Stimulated activated memory B cell treated with anti-CD40 and anti-IgM and Interleukin-4, amounts not matched to agents 10 μg/mL and 1 μg/mL and 100 μg/mL, for 72 hours (primary cell): ENCODE measurements around the gene TBATA.
A peak's percentile ranks its signal among the peaks of the same experiment; 100 is the strongest.

ENCODE experiments used
- ATAC-seq: fragments of 150-1000 bp; cut with Tn5 transposase; 2 replicates; pipeline ENCODE4 v1.10.0; 2021
- H3K27ac Mint-ChIP-seq: one replicate; pipeline ENCODE4 v1.8.0; 2022; ENCODE audit warnings: mild to moderate bottlenecking, mixed read lengths
- H3K27me3 Mint-ChIP-seq: one replicate; pipeline ENCODE4 v1.8.0; 2022; ENCODE audit warnings: mixed read lengths
- H3K36me3 Mint-ChIP-seq: one replicate; pipeline ENCODE4 v1.8.0; 2022; ENCODE audit warnings: mixed read lengths
- H3K4me1 Mint-ChIP-seq: one replicate; pipeline ENCODE4 v1.8.0; 2022; ENCODE audit warnings: mixed read lengths
- H3K4me3 Mint-ChIP-seq: one replicate; pipeline ENCODE4 v1.8.0; 2022; ENCODE audit warnings: mild to moderate bottlenecking, moderate library complexity, mixed read lengths
- H3K9me3 Mint-ChIP-seq: one replicate; pipeline ENCODE4 v1.8.0; 2022; ENCODE audit warnings: mixed read lengths

Gene TBATA

GRCh38 chr10:70785190-70785589, at the start of gene TBATA:
Gene TBATA (minus strand): TSS chr10:70785377. CDS start chr10:70783379, 1,998 bp downstream.
- H3K36me3 Mint-ChIP-seq: no peaks in the 10 kb centered on the region
- ATAC-seq: no peak
- no peak within 1 kb of the TSS for H3K4me3 Mint-ChIP-seq
- no peak within 1 kb of the TSS for H3K27ac Mint-ChIP-seq
- H3K4me1 Mint-ChIP-seq: no peaks in the 10 kb centered on the region
- no peaks in the 10 kb centered on the region for H3K9me3 Mint-ChIP-seq
- H3K27me3 Mint-ChIP-seq: peaks cover 19% of the 10 kb centered on the region

GRCh38 chr10:70834441-70835151, 49.4 kb upstream of the TBATA start:
- Mint-ChIP-seq H3K27me3 (no peaks in the 10 kb centered on the region), H3K9me3 (no peaks in the 10 kb centered on the region), H3K27ac (no peak overlapping the region), H3K4me1 (peaks cover 57% of the 10 kb centered on the region), H3K36me3 (peaks cover 49% of the 10 kb centered on the region), H3K4me3 (no peak overlapping the region)
- no peak for ATAC-seq

GRCh38 chr10:70834021-70834420, 48.8 kb upstream of the TBATA start:
- Mint-ChIP-seq H3K4me1 (peaks cover 63% of the 10 kb centered on the region), H3K27ac (peak overlapping the region; percentile 59)

GRCh38 chr10:70833601-70834000, 48.4 kb upstream of the TBATA start:
- peak overlapping the region; percentile 59 for H3K27ac Mint-ChIP-seq
- peaks cover 62% of the 10 kb centered on the region for H3K4me1 Mint-ChIP-seq
- H3K4me3 Mint-ChIP-seq: no peak overlapping the region

More at GRCh38 chr10:70834021-70834420, 48.8 kb upstream of the TBATA start:
- Mint-ChIP-seq H3K36me3 (peaks cover 54% of the 10 kb centered on the region), H3K27me3 (no peaks in the 10 kb centered on the region), H3K9me3 (no peaks in the 10 kb centered on the region), H3K4me3 (no peak overlapping the region)
- no peak for ATAC-seq

GRCh38 chr10:70832852-70833528, 47.8 kb upstream of the TBATA start:
- Mint-ChIP-seq H3K27ac (peak overlapping the region; percentile 59), H3K9me3 (no peaks in the 10 kb centered on the region), H3K4me1 (peaks cover 56% of the 10 kb centered on the region), H3K27me3 (no peaks in the 10 kb centered on the region), H3K4me3 (no peak overlapping the region), H3K36me3 (peaks cover 47% of the 10 kb centered on the region)
- peak; percentile 68 for ATAC-seq

More at GRCh38 chr10:70833601-70834000, 48.4 kb upstream of the TBATA start:
- Mint-ChIP-seq H3K36me3 (peaks cover 53% of the 10 kb centered on the region), H3K27me3 (no peaks in the 10 kb centered on the region), H3K9me3 (no peaks in the 10 kb centered on the region)
- ATAC-seq: no peak

GRCh38 chr10:70832221-70832620, 47.0 kb upstream of the TBATA start:
- no peaks in the 10 kb centered on the region for H3K9me3 Mint-ChIP-seq
- ATAC-seq: no peak
- H3K4me3 Mint-ChIP-seq: no peak overlapping the region
- peaks cover 61% of the 10 kb centered on the region for H3K4me1 Mint-ChIP-seq
- no peaks in the 10 kb centered on the region for H3K27me3 Mint-ChIP-seq
- H3K36me3 Mint-ChIP-seq: peaks cover 40% of the 10 kb centered on the region
- peak overlapping the region; percentile 59 for H3K27ac Mint-ChIP-seq

- Mint-ChIP-seq H3K27ac (peak overlapping the region; percentile 40), H3K36me3 (peaks cover 43% of the 10 kb centered on the region), H3K4me1 (peaks cover 62% of the 10 kb centered on the region), H3K27me3 (no peaks in the 10 kb centered on the region), H3K9me3 (no peaks in the 10 kb centered on the region), H3K4me3 (no peak overlapping the region)
- ATAC-seq: no peak
These were observed 45.0 kb upstream of the TBATA start for GRCh38 chr10:70830164-70830563.

GRCh38 chr10:70829543-70829942, 44.4 kb upstream of the TBATA start:
- no peaks in the 10 kb centered on the region for H3K27me3 Mint-ChIP-seq
- peak; percentile 70 for ATAC-seq
- H3K4me1 Mint-ChIP-seq: peaks cover 60% of the 10 kb centered on the region
- H3K27ac Mint-ChIP-seq: peak overlapping the region; percentile 64
- H3K9me3 Mint-ChIP-seq: no peaks in the 10 kb centered on the region
- H3K36me3 Mint-ChIP-seq: peaks cover 44% of the 10 kb centered on the region
- H3K4me3 Mint-ChIP-seq: peak overlapping the region; percentile 10

- H3K36me3 Mint-ChIP-seq: peaks cover 38% of the 10 kb centered on the region
- H3K4me1 Mint-ChIP-seq: peaks cover 54% of the 10 kb centered on the region
- H3K4me3 Mint-ChIP-seq: no peak overlapping the region
- no peak for ATAC-seq
- H3K9me3 Mint-ChIP-seq: no peaks in the 10 kb centered on the region
- H3K27me3 Mint-ChIP-seq: no peaks in the 10 kb centered on the region
- H3K27ac Mint-ChIP-seq: peak overlapping the region; percentile 64
These were observed 43.7 kb upstream of the TBATA start for GRCh38 chr10:70828923-70829322.

GRCh38 chr10:70827086-70827757, 42.0 kb upstream of the TBATA start:
- ATAC-seq: no peak
- Mint-ChIP-seq H3K4me3 (no peak overlapping the region), H3K9me3 (no peaks in the 10 kb centered on the region), H3K36me3 (peaks cover 40% of the 10 kb centered on the region), H3K27ac (peak overlapping the region; percentile 37), H3K4me1 (peaks cover 43% of the 10 kb centered on the region), H3K27me3 (no peaks in the 10 kb centered on the region)

- H3K4me3 Mint-ChIP-seq: no peak overlapping the region
- peak overlapping the region; percentile 65 for H3K27ac Mint-ChIP-seq
These were observed 37.1 kb upstream of the TBATA start for GRCh38 chr10:70822076-70822820.

GRCh38 chr10:70820976-70821750, 36.0 kb upstream of the TBATA start:
- Mint-ChIP-seq H3K4me1 (peaks cover 56% of the 10 kb centered on the region), H3K27me3 (no peaks in the 10 kb centered on the region), H3K27ac (peak overlapping the region; percentile 22), H3K36me3 (peaks cover 36% of the 10 kb centered on the region), H3K9me3 (no peaks in the 10 kb centered on the region), H3K4me3 (no peak overlapping the region)
- ATAC-seq: no peak

More at GRCh38 chr10:70822076-70822820, 37.1 kb upstream of the TBATA start:
- Mint-ChIP-seq H3K27me3 (no peaks in the 10 kb centered on the region), H3K4me1 (peaks cover 55% of the 10 kb centered on the region), H3K36me3 (peaks cover 43% of the 10 kb centered on the region), H3K9me3 (no peaks in the 10 kb centered on the region)
- no peak for ATAC-seq

GRCh38 chr10:70816220-70816894, 31.2 kb upstream of the TBATA start:
- Mint-ChIP-seq H3K4me3 (peak overlapping the region; percentile 83), H3K9me3 (no peaks in the 10 kb centered on the region), H3K27me3 (no peaks in the 10 kb centered on the region), H3K4me1 (peaks cover 60% of the 10 kb centered on the region), H3K27ac (peak overlapping the region; percentile 87), H3K36me3 (peaks cover 20% of the 10 kb centered on the region)
- peak; percentile 76 for ATAC-seq
